AML-193 (cell line): Measurements from ENCODE around the gene ADCY2.
"Not testable (repeated sequence)": the region's sequence is repeated elsewhere in the genome, so short reads cannot be mapped to it uniquely, and the experiment has no call there.

Experiments
- DNase-seq, 2 experiments: peaks; one replicate each; lab custom pipeline; 2025; lab: John Stamatoyannopoulos, UW

ADCY2 gene

DNA sequence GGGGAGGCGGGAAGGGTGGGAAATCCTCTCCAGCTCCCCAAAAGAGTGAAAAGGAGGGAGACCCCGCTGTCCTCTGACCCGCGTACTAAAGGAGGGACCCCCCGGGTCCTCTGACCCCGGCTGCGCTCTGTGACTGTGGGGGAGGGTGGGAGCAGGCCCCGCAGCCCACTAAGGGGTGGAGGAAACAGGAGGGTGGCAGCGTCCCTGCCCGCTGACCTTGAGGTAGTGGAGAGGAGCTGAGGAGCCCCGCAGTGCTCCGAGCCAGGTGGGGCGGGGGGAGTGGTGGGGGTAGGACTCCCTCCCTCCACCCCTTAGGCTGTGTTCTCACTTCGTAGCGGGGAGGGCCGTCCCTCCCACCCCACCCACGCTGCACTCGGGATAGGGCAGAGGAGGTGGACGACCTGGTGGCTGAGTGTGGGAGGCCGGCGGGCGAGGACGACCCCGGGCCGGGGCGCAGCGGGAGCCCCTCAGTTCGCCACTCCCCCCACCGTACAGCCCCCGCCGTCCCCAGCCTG, 449 bp upstream of the ADCY2 start:
- no peak for DNase-seq

DNA sequence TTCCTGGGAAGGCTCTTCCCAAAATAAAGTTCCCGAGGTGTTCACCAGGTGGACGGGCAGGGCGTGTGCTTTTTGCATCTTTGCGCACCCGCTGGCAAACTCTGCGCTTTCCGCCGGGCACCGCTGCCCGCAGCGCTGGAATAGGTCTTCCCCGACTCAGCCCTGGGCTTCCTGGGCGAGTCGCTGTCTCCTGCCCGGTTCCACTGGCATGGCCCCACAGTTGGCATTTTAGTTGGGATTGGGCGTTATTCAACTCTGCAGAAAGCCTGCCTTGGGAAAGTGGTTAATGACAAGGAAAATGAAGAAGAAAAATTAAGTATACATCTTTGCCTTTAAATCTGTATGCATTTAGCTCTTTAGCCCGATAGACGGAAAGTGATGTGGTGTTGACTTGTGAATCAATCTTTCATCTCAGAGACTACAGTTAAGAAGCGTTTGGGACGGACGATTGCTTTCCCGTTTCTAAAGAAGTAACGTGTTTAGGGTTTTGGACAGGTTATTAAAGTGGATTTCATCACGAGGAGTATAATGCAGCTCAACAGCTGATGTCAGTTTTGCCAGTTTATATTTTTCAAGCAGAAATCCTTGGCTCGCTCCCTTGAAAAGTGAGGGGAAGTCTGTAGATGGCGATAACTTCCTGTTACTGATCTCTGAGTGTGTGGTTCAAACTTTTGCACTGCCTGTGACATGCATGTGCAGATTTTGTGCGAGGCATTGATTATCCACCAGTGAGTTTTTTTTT, 946 bp downstream of the ADCY2 start:
- no peak for DNase-seq

DNA sequence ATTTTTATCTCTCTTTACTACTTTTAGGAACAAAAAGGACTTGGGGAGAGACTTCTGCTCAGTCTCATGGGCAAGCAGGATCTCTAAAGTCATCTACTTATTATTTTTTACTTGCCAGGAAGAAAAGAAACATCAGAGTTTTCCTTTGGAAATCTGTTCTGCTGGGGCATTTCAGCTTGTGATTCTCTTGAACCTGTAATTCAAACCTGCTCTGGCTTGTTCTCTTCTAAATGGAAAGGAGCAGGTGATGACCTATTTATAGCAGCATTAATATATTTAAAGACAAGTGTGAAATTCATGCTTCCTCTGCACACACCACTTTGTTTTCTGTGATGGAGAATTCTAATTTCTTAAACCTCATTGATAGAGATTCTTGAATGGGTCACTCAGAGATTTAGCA, 2.0 kb downstream of the ADCY2 start:
- no peak for DNase-seq

DNA sequence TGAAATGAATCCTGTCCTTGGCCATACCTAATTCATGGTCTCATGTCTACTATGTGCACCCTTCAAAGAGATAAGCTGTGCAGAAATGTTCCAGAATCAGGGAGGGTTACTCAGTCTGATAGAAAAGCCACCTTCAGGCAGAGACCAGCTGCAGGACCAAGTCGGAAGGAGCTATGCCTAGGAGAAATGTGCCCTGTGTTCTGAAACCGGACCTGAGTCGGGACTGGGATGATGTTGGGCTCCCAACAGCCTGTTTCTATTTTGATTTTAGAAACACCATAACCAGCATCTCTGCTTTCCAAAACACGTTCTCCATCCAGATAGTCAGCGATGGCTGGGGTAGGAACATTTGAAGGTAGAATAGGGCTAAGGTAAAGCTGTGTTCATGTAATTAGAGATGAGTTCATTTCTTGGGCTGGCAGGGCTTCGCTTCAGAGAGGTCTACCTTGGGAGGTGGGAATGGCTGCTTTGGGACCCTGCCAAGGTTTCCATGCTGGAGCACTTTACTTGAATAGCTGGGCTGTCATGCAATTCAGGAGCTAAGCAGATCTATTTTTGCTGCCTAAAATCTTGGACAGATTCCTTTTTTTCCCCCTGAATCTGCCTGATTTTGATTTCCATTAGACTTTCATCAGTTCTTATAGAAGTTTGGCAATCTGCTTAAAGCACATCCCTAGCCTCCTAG, 2.8 kb downstream of the ADCY2 start:
- DNase-seq, result no peak

DNA sequence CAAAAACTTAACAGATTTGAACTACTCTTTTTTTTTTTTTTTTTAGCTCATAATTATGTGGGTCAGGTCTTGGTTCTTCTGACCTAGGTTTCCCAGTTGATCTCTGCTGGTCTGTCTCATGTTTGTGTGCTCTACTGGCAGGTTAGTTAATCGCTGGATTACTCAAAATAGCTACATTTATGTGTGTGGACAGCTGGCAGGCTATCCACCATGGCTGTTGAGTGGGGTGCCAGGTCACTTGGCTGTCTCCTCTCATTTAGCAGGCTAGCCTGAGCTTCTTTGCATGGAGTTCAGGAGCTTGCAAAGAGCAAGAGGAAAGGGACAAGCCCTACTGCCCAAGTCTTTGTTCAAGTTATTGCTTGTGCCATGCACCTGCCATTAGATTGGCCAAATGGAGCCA, 9.3 kb downstream of the ADCY2 start:
- no peak for DNase-seq

DNA sequence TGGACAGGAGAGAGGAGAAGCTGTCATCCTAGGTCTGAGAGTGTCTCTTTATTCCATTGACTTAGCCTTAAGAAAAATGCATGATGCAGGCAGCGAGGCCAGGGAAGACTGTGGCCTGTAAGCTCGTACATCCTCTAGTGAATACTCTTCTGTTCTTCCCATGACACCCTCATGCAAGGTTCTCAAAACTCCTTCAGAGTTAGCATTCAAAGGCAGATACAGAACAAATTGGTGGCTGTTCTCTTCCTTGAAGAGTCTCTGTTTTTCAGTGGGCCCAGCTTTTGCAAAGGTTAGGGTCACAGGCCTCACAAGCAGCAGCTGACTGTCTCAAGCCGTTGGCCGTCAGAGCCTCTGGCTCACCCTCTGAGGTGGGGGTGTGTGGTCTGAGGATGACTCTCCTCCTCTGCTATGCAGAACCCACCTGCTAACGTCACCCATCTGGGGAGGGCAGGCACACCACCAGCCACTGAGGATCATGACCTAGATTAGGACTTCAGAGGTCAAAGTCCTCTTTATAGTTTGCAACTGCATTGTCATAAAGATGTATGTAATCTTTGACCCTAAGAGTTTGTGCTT, 15.1 kb downstream of the ADCY2 start:
- DNase-seq, result no peak

DNA sequence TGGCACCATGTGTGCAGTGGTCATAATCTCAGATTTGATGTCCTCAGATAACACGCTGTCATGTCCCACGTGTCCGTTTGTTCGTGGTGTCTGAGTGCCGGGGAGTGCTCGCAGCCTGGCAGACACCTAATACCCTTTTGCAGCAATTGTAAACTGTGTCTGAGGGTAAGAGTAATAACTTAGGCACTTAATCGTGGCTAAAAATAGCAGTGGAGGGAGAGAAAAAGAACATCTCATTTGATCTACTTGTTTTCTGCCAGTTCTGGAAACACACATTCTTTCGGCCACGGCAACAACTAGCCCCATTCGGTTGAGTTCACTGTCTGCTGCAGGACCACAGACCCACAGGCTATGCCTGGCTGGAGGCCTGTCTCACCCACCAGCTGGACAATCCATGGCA, 16.5 kb downstream of the ADCY2 start:
- DNase-seq, result no peak

DNA sequence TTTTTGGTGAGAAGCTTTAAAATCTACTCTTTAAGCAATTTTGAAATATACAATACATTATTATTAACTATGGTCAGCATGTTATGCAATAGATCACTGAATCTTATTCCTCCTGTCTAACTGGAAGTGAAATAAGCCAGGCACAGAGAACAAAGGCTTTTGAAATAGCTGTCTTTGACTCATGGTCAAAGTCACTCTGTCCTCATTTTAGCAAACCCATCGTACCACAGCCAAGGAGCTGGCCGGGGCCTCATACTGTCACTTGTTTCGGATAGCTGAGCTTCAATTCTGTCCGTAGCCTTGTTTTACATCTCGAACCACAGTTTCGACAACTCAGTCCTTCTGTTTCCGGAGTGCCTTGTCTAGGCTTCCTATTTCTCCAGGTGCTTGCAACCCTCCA, 19.2 kb downstream of the ADCY2 start:
- no peak for DNase-seq

DNA sequence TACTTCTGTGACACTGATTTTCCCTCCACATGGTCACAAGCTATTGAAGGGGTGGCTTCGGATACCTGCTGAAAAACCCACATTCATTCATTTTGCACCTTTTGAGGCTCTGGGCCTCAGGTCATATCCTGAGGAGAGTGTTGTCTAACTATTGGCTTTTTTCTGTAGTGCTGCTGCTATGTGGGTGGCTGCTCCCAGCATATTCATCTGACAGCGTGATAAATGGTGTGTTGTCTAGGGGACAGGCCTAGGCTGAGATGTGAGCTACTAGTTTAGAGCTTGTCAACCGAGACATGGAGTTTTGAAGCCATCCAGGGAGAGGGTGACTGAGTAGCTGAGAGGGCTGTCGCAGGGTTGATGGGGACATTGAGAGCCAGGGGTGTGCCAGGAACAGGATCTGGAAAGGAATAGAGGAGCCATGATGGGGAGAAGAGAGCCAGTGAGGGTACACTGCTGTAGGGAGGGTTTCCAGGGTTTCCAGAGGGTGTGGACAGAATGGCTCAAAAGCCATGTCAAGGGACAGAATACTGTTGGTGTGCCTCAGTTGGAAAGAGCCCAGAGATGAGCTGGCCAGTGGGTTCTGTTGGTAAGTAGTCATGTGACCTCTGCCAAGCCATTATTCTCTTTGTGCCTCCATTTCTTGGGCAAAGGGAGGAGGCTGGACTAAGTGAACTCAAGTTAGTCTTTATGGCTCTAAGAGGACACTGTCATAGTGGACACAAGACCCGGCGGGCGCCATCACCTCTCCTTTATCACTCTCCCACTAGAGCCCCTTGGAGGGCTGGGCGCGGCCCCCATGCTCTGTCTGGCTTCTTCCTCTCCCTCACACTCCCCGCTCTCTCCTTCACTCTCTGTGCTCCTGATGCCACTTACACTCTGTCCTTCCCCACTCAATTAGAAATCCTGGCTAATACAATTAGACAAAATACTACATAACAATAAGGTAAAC, 19.9 kb downstream of the ADCY2 start:
- DNase-seq, result no peak

DNA sequence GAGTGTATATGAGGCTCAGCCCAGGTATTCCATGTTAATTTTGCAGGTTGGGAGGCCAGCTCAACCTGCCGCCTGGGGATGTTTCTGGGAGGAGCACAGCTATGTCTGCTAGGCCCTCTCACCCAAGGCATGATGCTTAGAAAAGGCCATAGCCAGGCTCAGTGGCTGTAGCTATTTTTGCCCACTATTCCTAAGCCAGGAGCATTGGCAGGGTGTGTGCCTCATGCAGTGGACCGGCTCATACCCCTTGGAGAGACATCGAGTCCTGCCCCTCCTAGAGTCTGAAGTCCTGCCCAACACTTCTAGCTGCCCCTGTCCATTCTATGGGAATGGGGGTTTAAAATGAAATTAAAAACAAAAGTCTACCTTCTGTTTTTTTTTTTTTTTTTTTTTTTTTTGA, 22.3 kb downstream of the ADCY2 start:
- no peak for DNase-seq

DNA sequence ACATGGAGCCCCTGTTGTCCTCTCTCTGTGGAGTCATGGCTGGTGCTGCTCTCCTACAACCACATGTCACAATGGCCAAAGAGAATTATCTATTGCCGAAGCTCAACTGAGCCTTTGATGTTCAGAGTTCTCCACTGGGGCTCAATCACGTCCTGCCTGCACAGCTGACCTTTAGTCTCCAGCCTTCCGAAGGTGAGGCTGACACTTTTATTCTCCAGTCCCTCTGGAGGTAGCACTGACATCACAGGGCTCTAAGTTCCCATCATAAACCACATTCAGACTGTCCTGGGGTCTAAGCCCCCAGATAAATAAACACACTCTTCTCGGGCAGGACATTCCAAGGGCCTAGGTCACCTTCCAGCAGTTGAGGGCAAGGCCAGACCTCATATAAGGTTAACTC, 23.4 kb downstream of the ADCY2 start:
- no peak for DNase-seq

DNA sequence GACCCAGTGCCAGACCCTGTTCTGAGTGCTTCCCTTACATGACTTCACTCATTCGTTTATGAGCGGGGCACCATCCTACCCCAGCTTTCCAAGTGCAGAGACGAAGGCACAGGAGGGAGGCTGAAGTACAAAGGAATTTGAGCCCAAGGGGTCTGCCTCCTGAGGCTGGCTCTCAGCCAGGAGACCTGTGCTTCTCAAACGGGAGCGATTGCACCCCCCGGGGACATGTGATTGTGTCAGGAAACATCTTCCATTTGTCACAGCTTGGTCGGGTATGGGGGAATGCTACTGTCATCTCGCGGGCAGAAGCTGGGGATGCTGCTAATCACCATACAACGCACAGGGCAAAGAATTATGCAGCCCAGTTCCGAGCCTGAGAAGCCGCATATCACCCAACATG, 23.9 kb downstream of the ADCY2 start:
- no peak for DNase-seq

DNA sequence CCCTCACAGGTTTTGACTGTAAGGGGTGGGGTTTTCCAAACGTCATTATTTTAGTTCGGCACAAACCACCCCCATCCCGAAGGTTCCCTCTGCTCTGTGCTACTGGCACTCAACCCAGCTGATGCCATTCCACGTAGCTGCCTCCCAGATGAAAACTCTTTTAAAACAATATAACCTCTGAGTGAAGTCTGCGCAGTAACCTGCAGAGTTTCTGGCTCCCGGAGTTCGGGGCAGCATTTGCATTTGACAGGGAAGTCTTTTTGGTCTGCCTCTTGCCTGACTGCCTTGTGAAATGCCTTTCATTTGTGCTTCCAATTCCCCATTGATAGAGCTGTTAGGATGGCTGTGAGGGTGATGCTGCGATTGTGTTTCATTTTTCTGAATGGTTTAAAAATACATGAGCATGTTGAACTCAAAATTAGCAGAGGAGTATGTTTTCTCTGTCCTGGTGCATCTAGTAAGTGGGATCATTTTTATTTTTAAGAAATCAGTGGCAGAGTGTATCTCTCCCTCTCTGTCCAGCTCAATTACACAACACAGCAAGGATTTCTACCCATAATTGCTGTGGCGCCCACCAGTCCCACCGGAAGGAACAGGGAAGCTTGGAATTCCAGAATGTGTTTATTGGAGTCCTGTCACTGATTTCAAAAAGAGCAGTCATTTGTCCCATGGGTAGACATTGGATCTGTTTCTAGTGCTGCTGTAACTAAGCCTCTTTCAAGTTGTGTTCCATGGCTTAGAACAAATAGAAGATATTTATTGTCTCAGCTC, 24.8 kb downstream of the ADCY2 start:
- no peak for DNase-seq

DNA sequence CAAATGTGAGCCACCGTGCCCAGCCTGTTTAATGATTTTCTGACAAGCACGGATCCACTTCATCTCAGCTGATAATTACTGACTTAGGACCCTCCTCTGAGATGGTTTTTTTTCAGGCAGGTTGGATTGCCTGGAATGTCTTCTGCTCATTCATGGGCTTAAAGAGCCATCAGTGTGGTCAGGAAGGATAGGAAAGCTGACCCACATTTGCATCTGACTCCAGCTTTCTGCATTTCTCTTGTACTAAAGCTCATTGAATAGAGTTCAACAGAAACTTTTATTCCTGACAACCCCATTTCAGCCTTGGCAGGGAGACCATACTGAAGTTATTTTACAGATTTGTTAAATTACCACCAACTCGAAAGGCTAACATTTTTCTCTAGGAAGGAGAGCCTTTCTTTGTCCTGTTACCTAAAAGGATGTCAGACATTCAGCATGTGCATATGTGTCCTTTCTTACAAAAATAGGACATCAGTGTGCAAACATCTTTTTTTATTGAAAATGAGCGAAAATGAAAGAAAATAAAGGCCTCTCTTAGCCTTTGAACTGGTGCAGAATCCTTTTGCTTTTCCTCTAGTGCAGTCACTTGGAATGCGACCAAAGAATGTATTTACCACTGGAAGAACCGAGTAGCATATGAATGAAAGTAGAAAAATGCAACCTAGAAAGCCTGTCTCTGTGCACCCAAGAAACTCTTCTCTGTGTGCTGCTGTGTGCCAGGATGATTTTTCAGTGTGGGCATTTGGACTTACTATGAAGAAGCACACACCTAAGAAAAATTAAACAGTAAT, 26.6 kb downstream of the ADCY2 start:
- DNase-seq, result no peak

DNA sequence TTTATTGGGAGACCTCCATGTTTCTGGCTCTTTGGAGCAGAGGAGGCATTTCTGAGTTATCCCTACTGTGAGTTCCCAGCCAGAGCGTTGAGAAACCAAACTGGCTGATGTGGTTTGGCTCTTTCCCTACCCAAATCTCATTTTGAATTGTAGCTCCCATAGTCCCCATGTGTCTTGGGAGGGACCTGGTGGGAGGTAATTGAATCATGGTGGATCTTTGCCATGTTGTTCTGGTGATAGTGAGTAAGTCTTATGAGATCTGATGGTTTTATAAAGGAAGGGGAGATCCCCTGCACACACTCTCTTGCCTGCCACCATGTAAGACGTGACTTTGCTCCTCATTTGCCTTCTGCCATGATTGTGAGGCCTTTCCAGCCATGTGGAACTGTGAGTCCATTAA, 27.3 kb downstream of the ADCY2 start:
- DNase-seq, result not testable (repeated sequence)

DNA sequence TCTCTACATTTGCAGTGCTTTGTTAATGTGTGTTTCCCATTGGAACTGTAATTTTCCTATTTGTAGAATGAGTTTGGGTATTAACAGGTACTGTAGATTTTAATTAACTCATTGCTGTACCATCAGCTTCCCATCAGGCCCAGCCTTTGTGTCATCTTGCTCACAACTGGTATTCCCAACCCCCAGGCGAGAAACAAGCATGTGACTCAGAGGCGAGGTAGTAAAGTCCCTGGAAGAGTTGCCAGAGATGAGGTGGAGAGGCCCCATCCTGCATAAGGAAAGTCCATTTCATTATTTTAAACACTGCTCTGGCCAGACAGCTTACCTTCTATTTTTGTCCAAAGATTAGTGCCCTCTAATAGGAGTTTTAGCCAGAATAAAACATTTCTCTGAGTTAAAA, 29.9 kb downstream of the ADCY2 start:
- no peak for DNase-seq

DNA sequence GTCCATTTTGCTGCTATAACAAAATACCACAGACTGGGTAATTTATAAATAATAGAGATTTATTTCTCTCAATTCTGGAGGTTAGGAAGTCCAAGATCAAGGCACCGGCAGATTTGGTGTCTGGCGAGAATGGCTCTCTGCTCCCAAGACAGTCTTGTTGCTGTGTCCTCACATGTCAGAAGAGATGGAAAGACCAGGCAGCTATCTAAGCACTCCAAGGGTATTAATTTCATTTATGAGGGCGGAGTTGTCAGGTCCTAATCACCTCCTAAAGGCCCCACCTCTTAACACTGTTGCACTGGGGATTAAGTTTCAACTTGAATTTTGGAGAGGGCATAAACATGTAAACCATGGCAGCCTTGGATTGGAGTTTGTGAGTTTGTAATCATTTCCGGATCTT, 30.3 kb downstream of the ADCY2 start:
- no peak for DNase-seq

DNA sequence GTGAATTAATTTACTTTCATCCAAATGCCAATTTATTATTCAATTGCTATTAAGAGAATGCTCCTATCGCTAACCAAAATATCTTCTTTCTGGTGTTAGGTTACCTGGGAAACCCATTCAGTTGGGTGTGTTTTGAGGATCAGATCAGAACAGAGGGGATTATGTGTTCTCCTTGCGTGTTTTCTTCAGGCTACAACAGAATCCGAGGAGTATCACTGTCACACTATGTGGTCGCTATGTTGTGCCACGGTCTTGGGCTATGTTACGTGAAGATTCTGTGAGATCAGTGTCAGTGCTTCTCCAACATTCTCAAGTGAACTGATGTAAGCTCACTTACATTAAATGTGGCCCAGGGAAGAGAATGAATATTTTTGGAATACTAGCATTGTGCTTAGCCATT, 39.0 kb downstream of the ADCY2 start:
- no peak for DNase-seq

DNA sequence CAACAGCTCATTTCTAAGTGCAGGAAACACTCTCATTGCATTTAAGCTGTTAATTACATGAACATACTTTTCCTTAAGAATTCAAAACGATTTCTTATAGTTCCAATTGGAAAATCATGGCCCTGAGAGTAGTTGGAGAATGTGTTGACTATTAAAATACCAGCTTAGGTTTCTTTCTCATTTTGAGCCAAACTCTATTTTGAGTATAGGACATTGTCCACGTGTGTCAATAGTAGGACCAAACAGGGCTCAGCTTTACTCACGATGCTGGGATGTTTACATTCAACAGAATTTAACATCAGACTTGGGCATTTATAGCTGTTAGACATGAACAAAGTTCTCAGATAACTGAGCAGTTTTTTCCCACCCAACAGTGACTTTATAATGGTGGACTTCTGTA, 39.6 kb downstream of the ADCY2 start:
- DNase-seq, result no peak

DNA sequence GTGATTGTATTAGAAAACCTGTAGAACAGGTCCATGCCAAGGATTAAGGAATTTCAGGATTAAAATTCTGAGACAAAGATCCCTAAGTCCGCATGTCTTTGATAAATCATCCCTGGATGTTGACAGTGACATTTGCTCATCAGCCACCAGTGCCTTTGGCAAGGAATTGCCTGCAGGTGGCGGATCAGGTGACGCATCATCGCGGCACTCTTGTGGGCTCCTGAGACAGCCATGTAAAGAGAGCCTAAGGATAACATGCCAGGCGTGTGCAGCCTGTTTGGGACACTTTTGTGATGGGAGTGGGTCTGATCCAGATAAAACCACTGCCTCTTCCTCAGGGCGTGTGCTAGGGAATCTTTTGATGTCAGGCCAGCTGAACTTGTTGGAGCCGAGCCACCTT, 40.6 kb downstream of the ADCY2 start:
- DNase-seq, result no peak

DNA sequence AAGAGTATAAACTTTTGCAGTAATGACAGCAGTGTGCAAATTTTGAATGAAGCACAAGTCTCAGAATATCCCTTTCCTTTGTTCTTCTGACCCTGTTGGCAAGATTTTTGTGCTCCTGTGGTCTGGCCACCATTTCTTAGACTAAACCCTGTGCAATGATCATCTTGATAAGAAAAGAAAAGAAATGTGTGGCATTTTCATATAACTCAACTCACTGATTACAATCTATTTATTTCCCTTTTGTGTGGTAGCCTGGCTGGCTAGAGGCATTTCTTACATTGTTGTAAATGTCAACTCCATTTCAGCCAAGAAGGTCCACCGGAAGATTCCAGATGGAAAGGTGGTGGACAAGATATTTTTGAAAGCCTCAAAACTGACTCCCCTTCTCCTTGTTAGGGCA, 41.9 kb downstream of the ADCY2 start:
- no peak for DNase-seq
